ENCODE data around the gene TFDP1.
A peak's percentile ranks its signal among the peaks of the same experiment; 100 is the strongest.
"Not testable (repeated sequence)": the region's sequence is repeated elsewhere in the genome, so short reads cannot be mapped to it uniquely, and the experiment has no call there.

Gene TFDP1

GRCh38 chr13:113618455-113618854 lies 33.9 kb downstream of the TFDP1 start:
- DNase-seq (ENCODE audit: low read depth), result no peak

- no peak for DNase-seq (ENCODE audit: low read depth)
Measured at GRCh38 chr13:113620036-113620796, 35.7 kb downstream of the TFDP1 start.

DNA sequence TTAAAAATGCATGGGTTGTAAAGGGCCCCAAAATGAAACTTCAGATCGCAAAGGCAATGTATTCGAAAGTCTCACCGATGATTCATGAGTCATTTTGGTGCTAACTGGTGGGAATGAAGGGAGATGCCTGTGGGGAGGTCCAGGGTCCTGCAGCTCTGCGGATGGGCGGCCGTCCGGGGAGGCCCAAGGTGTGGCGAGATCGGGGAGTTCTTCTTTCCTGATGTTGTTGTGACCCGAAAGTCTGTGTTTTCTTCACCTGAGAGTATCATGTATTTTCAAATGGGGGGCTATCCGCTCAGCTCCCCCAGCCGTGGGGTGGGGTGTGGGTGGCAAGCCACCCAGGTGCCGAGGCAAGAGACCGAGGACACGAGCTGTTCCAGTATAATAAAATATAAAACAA lies 36.5 kb downstream of the TFDP1 start:
- no peak for DNase-seq (ENCODE audit: low read depth)

DNA sequence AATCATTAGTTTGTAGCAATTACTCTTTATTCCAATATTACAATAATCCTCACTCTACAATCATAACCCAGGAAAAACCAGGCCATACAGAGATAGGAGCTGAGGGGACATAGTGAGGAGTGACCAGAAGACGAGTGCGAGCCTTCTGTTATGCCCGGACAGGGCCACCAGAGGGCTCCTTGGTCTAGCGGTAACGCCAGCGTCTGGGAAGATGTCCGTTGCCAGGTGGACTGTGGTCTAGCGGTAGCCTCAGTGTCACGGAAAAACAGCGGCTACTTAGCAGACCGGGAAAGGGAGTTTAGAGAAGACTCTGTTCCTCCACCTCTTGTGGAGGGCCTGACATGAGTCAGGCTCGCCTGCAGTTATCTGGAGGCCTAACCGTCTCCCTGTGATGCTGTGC lies 36.9 kb downstream of the TFDP1 start:
- peak; percentile 47 for DNase-seq (ENCODE audit: low read depth)

DNA sequence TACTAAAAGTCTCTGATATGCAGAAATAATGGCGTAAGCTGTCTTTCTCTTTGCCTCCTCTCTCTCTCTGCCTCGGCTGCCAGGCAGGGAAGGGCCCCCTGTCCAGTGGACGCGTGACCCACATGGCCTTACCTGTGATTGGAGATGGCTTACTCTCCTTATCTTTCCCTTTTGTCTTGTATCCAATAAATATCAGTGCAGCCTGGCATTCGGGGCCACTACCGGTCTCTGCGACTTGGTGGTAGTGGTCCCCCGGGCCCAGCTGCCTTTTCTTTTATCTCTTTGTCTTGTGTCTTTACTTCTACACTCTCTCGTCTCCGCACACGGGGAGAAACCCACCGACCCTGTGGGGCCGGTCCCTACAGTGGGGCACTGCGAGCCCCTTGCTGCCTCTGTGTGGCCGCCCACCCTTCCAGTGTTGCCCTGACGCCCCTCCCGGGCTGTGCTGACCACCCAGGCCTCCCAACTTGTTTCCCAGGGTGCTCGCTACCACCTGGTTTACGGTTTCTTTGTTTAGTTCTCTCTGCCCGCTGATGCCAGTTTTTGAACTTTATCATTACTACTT lies 37.5 kb downstream of the TFDP1 start:
- not testable (repeated sequence) for DNase-seq (ENCODE audit: low read depth)

- no peak for DNase-seq (ENCODE audit: low read depth)
Measured at GRCh38 chr13:113622791-113623490, 38.4 kb downstream of the TFDP1 start.

GRCh38 chr13:113623491-113624234 lies 39.1 kb downstream of the TFDP1 start:
- peak; percentile 57 for DNase-seq (ENCODE audit: low read depth)

GRCh38 chr13:113624235-113624587 lies 39.7 kb downstream of the TFDP1 start:
- DNase-seq (ENCODE audit: low read depth), result no peak

DNA sequence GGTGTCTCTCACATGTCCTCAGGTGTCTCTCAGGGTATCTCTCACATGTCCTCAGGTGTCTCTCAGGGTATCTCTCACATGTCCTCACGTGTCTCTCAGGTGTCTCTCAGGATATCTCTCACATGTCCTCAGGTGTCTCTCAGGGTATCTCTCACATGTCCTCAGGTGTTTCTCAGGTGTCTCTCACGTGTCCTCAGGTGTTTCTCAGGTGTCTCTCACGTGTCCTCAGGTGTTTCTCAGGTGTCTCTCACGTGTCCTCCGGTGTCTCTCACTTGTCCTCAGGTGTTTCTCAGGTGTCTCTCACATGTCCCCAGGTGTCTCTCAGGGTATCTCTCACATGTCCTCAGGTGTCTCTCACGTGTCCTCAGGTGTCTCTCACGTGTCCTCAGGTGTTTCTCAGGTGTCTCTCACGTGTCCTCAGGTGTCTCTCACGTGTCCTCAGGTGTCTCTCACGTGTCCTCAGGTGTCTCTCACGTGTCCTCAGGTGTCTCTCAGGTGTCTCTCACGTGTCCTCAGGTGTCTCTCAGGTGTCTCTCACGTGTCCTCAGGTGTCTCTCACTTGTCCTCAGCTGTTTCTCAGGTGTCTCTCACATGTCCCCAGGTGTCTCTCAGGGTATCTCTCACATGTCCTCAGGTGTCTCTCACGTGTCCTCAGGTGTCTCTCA lies 40.2 kb downstream of the TFDP1 start:
- DNase-seq (ENCODE audit: low read depth), result not testable (repeated sequence)

GRCh38 chr13:113625965-113626721 lies 41.6 kb downstream of the TFDP1 start:
- DNase-seq (ENCODE audit: low read depth), result peak; percentile 90

GRCh38 chr13:113627136-113627535 lies 42.6 kb downstream of the TFDP1 start:
- no peak for DNase-seq (ENCODE audit: low read depth)

GRCh38 chr13:113628291-113629270 lies 44.0 kb downstream of the TFDP1 start:
- no peak for DNase-seq (ENCODE audit: low read depth)

- DNase-seq (ENCODE audit: low read depth), result no peak
Measured at GRCh38 chr13:113629866-113630265, 45.3 kb downstream of the TFDP1 start.

DNA sequence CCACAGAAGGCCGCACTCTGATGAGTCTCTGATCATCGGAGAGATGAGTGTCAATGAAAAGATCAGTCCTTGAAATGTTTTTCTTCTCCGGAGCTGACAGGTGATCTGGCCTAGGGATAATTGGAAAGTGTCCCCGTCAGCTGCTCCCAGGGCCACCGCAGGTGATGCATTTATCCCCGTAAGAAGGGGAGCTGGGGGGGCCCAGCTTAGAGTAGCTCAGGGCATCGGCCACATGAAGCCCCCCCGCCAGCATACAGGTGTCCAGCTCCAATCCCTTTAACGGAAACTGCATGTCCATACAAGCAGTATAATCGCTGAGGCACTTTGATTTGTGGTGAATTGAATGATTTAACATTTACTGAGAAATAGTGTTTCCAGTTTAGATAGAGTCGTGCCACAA lies 45.7 kb downstream of the TFDP1 start:
- no peak for DNase-seq (ENCODE audit: low read depth)

DNA sequence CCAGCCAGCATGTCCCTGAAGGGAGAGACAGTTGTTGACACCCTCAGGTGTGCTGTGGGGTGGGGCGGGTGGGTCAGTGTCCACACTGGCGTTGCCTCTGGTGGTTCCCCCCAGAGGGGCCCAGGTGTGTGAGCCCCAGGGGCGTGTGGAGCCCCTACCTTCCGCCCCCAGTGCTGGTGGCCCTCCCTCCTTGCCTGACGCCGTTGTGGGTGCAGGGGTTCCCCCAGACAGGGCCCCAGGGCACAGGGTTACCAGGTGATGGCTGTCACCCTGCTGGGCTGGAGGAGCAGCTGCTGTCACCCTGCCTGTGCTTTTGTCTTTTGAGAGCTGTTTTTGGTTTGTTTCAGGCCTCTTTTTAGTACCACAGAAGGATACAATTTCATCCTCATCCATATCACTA lies 46.3 kb downstream of the TFDP1 start:
- no peak for DNase-seq (ENCODE audit: low read depth)

- DNase-seq (ENCODE audit: low read depth), result no peak
Measured at GRCh38 chr13:113631341-113632095, 47.0 kb downstream of the TFDP1 start.

- no peak for DNase-seq (ENCODE audit: low read depth)
Measured at GRCh38 chr13:113632706-113633484, 48.3 kb downstream of the TFDP1 start.

- no peak for DNase-seq (ENCODE audit: low read depth)
Measured at GRCh38 chr13:113633485-113633873, 48.9 kb downstream of the TFDP1 start.

Measured in EH (cell line).